GM18951 (cell line): ENCODE measurements around the gene GPER1.

ENCODE experiments used
- POLR2A ChIP-seq: IDR thresholded peaks from 4 replicates; pipeline ENCODE4 v1.6.1; 2011; ENCODE audit warnings: mild to moderate bottlenecking; ENCODE audit not compliant: insufficient read length, insufficient read depth; ENCODE audit errors: extremely low read depth
- in situ Hi-C: fragments of 300-500 bp; cut with MboI; formaldehyde crosslinking; loops from one replicate; pipeline ENCODE4 v1.12.0; 2022; ENCODE audit warnings: low sequenced_read_pairs, mixed read lengths, inconsistent platforms; ENCODE audit not compliant: unreplicated experiment

The GPER1 gene

GRCh38 chr7:1091644-1092027 lies 3.7 kb downstream of the GPER1 start:
- in situ Hi-C loops = no loop called here
- no peak for TF ChIP-seq POLR2A

GRCh38 chr7:1092161-1092632 lies 4.3 kb downstream of the GPER1 start:
- no peak for TF ChIP-seq POLR2A
- in situ Hi-C loops = no loop called here

- in situ Hi-C loops = no loop called here
- no peak for TF ChIP-seq POLR2A
Measured at GRCh38 chr7:1092806-1093501, 5.0 kb downstream of the GPER1 start.

GRCh38 chr7:1093502-1093843 lies 5.6 kb downstream of the GPER1 start:
- no peak for TF ChIP-seq POLR2A
- in situ Hi-C loops = no loop called here

GRCh38 chr7:1093916-1094508 lies 6.1 kb downstream of the GPER1 start:
- in situ Hi-C loops = no loop called here
- TF ChIP-seq POLR2A = no peak

GRCh38 chr7:1094870-1095269 lies 7.0 kb downstream of the GPER1 start:
- TF ChIP-seq POLR2A = no peak
- in situ Hi-C loops = no loop called here

GRCh38 chr7:1095621-1096155 lies 7.8 kb downstream of the GPER1 start:
- TF ChIP-seq POLR2A = no peak
- in situ Hi-C loops = no loop called here

GRCh38 chr7:1096156-1097119 lies 8.5 kb downstream of the GPER1 start:
- TF ChIP-seq POLR2A = no peak
- in situ Hi-C loops = no loop called here

GRCh38 chr7:1097120-1097504 lies 9.2 kb downstream of the GPER1 start:
- in situ Hi-C loops = no loop called here
- TF ChIP-seq POLR2A = no peak

GRCh38 chr7:1098243-1099153 lies 10.6 kb downstream of the GPER1 start:
- in situ Hi-C loops = no loop called here
- TF ChIP-seq POLR2A = no peak

GRCh38 chr7:1099154-1099542 lies 11.2 kb downstream of the GPER1 start:
- TF ChIP-seq POLR2A = no peak
- in situ Hi-C loops = no loop called here

- no peak for TF ChIP-seq POLR2A
- in situ Hi-C loops = no loop called here
Measured at GRCh38 chr7:1099637-1100036, 11.7 kb downstream of the GPER1 start.

GRCh38 chr7:1100386-1100785 lies 12.5 kb downstream of the GPER1 start:
- no peak for TF ChIP-seq POLR2A
- in situ Hi-C loops = no loop called here
